NCI-H1092 treated with DMSO at 0.1 percent for 48 hours (cell line): ENCODE data around the gene PCAT6.
"Not testable (repeated sequence)": the region's sequence is repeated elsewhere in the genome, so short reads cannot be mapped to it uniquely, and the experiment has no call there.

Experiments used
- DNase-seq: peaks from one replicate; lab custom pipeline; 2025; lab: John Stamatoyannopoulos, UW

PCAT6 gene

GRCh38 chr1:202807451-202807925, 3.3 kb upstream of the PCAT6 start:
- peak; percentile 18 for DNase-seq

- peak; percentile 56 for DNase-seq
These were observed 2.6 kb upstream of the PCAT6 start, which contains the start of gene KDM5B for GRCh38 chr1:202807926-202808757. Gene KDM5B, minus strand, starts transcription at chr1:202808421. Its CDS starts 116 bp downstream, at chr1:202808305.

- no peak for DNase-seq
These were observed 1.1 kb upstream of the PCAT6 start for GRCh38 chr1:202809597-202810159.

GRCh38 chr1:202810193-202810614, 550 bp upstream of the PCAT6 start:
- DNase-seq: no peak

- DNase-seq: no peak
These were observed 782 bp downstream of the PCAT6 start for GRCh38 chr1:202811296-202812175.

- DNase-seq: no peak
These were observed 1.6 kb downstream of the PCAT6 start for GRCh38 chr1:202812176-202813026.

- DNase-seq: no peak
These were observed 4.4 kb downstream of the PCAT6 start for GRCh38 chr1:202815120-202815519.

GRCh38 chr1:202818819-202819218, 8.1 kb downstream of the PCAT6 start:
- no peak for DNase-seq

GRCh38 chr1:202821467-202821866, 10.7 kb downstream of the PCAT6 start:
- no peak for DNase-seq

GRCh38 chr1:202825748-202826147, 15.0 kb downstream of the PCAT6 start:
- DNase-seq: no peak

GRCh38 chr1:202829223-202829622, 18.5 kb downstream of the PCAT6 start:
- not testable (repeated sequence) for DNase-seq

GRCh38 chr1:202831906-202832305, 21.2 kb downstream of the PCAT6 start:
- DNase-seq: no peak

GRCh38 chr1:202834771-202835547, 24.2 kb downstream of the PCAT6 start:
- DNase-seq: no peak

GRCh38 chr1:202835548-202836072, 24.9 kb downstream of the PCAT6 start:
- DNase-seq: no peak

GRCh38 chr1:202836623-202837403, 26.1 kb downstream of the PCAT6 start:
- DNase-seq: no peak

GRCh38 chr1:202837746-202838262, 27.1 kb downstream of the PCAT6 start:
- no peak for DNase-seq

GRCh38 chr1:202843081-202843480, 32.3 kb downstream of the PCAT6 start:
- DNase-seq: no peak

- no peak for DNase-seq
These were observed 33.5 kb downstream of the PCAT6 start for GRCh38 chr1:202844259-202844658.

GRCh38 chr1:202844935-202845334, 34.2 kb downstream of the PCAT6 start:
- no peak for DNase-seq
